GM19238 (cell line): ENCODE measurements around the gene SAMD14.

Experiments
- DNase-seq: peaks from one replicate; pipeline ENCODE4 v3.0.0; 2011; ENCODE audit warnings: low spot score; ENCODE audit not compliant: insufficient read length

The SAMD14 gene

DNA sequence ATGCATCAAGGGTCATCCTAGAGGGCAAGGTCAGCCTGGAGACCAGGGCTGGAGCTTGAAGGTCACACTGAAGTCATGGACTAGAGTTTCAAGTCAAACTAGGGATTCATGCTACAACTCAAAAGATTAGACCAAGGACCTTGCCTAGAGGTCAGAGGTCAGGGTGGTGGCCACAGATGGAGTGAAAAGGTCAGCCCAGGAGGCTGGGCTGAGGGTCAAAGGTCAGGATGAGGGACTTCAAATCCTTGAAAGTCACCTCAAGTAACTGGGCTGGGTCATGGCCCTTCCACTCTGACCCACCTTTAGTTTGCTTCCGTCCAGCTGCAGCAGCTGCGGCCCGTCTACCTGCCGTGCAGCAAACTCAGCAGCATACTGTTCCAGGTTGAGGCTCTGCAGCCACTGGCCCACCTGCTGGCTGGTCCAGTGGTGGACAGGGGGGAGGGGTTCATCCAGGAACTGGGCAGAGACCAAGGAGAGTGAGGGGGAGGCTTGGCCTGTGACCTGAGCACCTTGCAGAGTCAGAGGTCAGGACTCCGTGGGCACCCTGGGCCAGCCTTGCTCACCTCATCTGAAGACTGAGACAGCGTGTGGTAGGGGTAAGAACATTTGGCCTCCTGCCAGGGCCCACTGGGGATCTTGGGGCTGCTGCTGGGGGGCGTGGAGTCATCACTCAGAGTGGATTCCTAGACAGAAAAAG lies 16.2 kb downstream of the SAMD14 start:
- no peak for DNase-seq

DNA sequence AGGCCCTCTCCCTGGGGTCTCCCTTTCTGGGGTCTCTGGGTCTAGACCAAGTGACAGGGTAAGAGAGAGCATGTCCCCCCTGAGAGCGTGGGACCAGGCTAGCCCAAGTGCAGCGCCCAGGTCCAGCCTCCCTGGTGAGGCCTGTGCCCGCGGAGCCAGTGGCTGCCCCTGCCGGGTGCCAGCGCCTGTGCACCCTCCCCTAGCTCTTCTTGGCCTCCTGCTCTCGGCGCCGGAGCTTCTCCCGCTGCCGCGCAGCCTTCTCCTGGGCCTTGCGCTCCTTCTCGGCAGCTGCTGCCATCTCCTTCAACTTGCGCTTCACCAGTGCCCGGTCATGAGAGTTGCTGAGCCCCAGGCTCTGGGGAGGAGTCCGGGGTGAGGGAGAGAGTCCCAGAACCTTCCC lies 17.3 kb downstream of the SAMD14 start:
- DNase-seq, result no peak

DNA sequence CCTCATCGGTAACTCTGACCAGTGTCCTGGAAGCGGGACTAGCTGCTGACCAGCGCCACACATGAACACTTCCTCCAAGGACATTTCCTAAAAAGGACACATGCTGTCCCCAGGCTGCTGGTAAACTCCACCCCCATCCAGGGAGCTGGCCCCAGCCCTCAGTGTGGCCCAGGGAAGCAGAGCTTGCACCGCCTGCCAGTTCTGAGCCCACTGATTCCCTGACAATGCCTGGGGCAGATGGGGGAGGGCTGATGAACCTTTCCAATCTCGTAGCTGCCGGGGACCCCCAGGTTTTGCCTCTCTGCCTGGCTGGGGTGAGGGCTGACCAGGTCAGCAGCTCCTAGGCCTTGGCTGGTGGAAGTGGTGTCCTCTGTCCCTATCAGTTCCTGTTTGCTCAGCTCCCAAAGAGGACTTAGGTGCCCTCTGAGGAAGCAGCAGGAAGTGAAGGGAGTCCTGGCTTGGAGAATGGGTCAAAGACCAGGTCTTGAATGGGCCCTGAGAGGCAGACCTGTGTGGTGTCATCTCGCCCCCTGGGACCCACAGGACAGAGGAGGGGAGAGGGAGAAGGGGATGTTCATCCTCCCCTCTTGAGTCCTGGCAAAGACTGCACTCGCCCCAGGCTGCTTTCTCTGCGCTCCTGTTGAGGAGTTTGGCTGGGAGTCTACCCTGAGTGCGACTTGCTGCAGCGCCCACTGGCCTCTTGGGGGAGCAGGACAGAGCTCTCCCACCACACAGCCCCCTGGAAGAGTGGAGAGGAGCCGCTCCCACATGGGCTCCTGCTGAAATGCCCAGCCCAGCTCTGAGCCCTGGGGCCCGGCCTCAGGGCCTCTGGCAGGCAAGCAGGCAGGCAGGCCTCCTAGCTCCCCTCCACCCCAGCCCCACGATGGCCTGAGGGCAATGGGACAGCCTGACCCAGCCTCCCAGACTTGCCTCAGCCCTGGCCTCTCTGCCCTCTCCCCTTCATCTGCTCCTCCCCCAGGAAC lies 18.0 kb downstream of the SAMD14 start:
- no peak for DNase-seq

DNA sequence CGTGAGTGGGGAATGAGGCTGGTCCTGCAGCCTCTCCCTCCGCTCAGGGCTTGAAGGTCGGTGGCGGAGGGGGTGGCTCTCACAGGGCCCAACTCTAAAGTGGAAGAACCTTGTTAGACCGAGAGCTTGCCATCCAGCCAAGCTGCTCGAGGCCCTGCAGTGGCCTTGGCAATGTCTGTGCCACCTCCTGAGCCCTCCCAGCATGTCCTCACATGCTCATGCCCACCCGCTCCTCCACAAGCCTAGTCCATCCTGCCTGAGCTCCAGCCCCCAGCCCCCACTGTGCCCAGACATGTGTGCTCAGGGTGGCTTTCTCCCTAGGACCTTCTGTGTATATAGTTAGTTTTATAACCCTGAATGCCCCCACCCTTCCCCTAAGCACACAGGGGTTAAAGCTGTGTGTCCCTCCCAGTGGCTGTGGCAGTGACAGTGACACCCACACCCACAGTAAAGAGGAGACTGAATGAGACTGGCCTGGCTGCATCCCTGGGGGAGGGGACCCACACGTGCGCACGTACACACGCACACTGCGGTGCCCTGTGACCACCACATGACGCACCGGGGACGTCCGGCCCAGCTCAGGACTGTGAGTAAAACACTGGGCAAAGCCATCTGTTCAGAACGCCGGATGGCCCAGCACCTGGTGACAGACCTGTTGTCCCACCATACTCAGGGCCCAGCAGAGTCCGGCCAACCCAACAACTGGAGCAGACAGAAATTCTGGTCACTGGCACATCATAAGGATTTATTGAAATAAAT lies 19.2 kb downstream of the SAMD14 start:
- no peak for DNase-seq

DNA sequence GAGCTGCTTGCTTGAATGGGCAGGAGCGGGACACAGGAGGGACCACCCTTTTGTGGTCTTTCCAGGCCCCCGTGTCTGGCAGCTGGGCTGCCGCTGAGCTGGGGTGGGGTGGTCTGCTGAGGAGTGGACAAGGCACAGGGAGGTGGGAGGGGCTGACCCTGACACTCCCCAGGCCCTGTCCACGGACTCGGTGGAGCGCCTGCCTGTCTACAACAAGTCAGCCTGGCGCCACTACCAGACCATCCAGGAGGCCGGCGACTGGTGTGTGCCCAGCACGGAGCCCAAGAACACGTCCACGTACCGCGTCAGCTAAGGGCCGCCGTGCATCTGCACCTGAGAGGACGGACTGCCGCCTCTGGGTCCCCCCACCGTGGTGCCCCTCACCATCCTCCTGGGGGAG lies 20.2 kb downstream of the SAMD14 start:
- DNase-seq, result no peak

DNA sequence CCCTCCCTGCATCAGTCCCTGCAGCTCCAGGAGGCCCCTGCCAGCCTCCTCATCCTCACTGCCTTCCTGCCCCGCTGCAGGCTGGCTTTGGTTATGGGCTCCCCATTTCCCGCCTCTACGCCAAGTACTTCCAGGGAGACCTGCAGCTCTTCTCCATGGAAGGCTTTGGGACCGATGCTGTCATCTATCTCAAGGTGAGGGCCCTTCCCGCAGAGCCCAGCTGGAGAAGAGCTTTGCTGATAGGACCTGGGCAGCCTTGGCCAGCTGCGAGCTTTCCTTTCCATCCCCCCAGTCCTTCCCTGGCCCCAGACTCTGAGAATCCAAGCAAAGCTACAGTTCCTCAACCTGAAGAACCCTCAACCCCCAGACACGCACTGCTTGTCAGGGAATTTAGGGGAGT lies 20.8 kb downstream of the SAMD14 start:
- DNase-seq, result no peak

DNA sequence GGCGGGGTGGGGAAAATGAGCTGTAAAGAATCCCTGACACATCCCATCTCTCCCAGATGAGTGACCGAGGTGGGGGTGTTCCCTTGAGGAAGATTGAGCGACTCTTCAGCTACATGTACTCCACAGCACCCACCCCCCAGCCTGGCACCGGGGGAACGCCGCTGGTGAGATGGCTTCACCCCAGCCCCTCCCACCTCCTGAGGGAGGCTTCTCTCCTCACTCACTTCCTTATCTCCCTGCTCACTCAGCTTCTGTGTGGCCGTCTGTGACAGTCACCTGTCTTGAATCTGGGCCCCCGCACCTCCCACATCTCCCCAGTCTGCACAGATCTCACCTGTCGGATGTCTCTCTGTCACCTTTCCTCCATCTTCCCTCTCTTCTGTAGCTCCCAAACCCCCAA lies 21.4 kb downstream of the SAMD14 start:
- no peak for DNase-seq

DNA sequence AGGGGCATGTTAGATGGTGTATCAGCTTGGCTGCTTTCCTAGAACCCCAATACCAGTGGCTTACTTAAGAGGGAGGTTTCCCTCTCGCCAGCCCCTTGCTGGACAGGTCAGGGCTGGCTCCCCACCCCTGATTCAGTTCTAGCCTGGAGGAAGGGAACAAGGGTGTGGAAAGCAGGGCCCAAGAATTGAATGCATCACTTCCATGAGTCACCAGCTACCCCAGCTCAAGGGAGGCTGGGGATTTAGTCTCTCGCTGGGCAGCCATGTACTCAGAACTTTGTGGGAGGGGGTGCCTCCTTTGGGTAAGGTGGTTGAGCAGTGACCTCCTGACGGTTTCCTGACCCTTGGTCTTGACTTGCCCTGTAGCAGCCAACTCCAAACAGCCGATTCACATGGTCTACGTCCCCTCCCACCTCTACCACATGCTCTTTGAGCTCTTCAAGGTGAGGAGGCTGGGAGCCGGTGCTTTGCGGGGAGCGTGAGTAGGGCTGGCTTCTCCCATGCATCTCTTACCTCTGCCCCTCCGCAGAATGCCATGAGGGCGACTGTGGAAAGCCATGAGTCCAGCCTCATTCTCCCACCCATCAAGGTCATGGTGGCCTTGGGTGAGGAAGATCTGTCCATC lies 22.1 kb downstream of the SAMD14 start:
- no peak for DNase-seq

DNA sequence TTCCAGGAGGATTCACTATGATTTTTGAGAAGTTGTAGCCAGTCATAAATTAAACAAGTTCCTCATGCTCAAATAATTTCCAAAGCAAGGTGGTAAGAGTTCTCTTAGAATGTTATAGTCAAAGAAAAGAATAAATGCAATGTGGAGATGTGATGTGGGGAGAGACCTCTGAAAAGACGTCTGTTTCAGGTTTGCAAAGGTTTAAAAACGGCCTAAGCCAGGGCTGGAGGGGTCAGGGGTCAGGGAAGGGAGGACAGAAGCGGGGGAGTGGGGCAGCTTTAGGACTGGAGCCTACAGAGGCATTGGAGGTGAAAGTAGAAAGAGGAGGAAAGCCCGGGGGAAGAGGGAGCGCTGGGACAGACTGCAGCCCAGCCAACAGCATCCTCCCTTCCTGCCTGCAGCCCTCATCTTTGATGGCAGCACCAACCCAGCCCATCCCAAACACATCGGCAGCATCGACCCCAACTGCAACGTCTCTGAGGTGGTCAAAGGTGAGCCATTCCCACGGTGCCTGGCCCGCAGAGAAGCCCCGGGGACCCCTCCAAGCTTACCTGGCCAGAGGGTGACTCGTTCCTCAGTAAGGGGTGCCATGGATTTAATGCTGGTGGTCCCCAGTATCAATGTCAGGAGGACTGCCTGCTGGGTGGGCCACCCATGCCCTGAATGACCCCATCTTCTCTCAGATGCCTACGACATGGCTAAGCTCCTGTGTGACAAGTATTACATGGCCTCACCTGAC lies 23.4 kb downstream of the SAMD14 start:
- DNase-seq, result no peak

DNA sequence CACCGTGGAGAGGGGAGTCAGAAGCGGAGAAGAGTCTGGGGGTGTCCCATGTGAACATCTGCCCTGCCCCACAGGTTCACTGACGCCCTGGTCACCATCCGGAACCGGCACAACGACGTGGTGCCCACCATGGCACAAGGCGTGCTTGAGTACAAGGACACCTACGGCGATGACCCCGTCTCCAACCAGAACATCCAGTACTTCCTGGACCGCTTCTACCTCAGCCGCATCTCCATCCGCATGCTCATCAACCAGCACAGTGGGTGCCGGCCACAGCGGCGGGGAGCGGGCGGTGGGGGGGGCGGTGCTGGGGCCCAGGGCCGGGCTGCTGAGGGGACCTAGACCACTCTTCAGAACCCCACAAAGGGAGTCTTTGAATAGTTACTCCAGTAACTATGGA lies 24.1 kb downstream of the SAMD14 start:
- no peak for DNase-seq

DNA sequence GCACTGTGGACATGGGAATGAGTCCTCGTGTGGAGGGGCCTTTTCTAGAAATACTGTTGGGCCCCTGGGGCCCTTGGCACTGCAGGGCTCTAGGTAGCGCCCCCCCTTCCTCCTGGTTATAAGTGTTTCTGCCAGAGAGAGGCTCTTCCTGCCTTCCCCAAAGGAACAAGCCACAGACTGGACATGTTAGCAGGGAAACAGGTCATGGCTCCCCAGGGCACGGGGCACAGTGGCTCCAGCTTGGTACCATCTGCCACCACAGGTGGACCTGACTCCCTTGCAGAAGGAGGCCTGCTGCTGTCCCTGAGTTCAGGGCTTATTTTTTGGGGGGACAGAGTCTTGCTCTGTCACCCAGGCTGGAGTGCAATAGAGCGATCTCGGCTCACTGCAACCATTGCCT lies 26.0 kb downstream of the SAMD14 start:
- DNase-seq, result no peak

DNA sequence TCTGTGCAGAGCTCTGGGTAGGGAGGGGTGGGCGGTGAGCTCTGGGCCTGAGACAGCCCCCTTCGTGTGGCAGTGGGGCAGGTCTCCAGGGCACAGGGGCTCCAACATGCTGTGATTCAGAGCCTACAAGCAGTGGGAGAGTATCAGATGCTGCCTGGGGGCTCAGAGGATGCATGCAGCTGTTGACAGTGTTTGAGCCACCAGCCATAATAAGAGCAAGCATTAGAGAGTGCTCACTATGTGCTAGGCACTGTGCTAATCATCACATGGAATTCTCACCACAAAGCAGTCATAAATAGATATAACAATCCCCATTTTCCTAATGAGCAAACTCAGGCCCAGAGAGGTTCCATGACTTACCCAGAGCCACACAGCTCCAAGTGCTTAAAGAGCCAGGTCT lies 26.7 kb downstream of the SAMD14 start:
- no peak for DNase-seq

DNA sequence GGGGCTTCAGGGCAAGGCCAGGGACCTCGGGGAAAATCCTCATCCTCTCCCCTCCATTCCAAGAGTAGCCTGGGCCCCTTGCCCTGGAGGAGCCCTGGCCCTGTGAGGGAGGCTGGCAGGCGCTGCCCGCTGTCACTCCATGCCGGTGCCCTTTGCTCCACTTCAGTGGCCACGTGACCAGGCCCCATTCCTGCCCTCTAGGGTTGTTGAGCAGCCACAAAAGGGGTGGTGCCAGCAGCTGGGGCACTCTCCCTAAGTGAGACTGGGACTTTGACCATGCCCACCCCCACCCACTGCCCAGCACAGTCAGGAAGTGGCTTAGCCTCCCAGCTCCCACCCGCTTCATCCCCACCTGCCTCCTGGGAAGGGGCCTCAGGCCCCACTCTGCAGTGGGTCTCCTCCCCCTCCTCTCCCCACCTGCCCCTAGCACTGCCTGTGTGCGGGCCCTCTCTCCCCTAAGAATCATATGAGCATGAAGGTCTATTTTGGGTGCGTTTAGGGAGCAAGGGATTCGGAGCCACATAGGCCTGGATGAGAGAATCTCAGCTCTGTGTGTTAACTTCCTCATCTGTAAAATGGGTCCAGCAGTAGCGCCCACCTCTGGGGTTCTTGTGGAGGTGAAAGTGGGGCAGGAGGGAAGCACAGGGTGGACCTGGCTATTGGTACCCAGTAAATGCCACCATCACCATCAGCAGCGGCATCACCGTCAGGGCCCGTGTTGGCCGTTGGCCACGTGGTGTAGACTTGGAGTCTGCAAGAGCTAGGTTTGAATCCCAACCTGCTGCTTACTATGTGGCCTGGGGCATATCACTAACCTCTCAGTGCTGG lies 27.6 kb downstream of the SAMD14 start:
- no peak for DNase-seq

DNA sequence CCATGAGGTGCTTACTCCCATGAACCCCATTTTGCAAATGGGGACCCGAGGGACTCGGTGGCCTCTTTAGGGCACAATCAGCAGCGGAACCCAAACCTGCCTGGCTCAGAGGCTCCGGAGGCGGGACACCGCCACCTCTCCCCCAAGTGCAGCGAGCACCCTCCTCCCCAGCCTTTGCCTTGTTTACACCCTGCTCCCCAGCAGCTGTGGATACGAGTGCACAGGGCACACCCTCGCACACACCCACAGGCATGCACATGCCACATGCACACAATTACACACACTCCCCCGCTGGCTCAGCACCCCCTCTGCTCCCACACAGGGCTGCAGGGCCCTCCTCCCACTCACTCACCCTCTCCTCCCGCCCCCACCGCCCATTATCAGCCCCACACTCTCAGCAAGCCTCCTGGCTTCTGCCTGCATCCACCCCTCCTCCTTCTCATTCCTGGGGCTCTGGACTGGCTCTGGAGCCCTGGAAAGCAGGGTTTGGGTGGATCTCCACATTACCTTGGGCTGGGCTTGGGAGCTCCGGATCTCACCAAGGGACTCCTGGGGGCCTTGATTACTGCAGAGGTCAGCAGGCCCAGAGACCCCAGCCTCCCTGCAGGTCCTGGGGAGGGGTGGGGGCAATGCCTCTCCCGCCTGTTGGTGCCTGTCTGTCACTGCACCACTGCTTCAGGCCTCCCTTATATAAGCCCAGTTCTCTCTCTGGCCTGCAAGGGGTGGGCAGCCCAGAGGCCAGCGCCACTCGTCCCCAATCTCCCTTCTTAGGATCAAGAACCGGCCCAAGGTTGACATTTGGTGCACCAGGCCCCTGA lies 28.4 kb downstream of the SAMD14 start:
- DNase-seq, result no peak

DNA sequence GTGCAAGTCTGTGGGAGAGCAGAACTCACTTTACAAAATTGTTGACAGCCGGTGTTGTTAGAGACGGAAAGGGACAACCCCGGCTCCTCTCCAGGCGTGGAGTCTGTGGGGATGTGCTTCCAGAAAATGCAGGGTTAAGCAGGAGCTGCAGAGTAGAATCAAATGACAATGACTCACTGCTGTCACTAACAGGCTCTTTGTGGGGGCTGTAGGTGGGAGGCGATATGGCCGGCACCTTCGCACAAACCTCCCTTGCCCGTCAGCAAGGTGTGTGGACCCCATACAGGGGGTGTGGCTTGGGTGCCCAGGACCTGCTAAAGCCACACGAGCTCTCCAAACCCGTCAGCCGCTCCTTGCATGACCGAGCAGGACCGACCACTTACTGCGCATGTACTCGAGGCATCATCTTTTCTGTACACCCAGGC lies 29.0 kb downstream of the SAMD14 start:
- DNase-seq, result no peak

DNA sequence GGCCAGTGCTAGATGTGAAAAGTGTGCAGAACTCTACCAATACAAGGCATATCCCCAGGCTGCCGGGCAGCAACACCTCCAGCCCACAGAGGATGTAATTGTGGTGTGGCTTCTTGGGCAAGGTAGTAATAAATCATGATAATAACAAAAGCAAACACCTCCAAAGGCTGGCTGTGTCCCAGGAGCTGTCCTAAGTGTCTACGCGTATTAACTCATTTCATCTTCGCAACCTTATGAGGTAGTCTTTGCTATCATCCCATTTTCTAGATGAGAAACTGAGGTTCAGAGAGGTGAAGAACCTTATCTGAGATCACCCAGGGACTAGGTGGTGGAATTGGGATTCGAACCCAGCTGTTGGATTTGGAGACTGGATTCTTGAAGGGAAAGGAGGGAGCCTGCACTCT lies 29.5 kb downstream of the SAMD14 start:
- DNase-seq, result no peak

DNA sequence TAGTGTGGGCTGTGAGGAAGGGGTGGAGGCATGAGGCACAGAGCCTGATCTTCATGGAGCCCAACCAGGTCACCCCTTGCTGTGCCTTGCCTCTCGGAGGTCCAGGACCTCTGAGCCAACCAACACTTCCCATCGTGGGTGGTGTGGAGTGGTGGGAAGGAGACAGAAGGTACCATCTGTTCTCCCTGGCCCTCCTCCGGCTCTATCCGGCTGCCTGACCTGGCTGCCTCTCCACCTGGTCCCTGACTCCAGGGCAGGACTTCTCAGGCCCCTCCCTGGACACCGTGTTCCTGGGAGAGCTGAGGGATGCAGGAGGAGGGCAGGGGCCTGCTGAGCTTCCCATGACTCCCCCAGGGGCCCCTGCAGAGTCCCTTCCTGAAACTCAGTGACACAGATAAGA lies 31.0 kb downstream of the SAMD14 start:
- no peak for DNase-seq

DNA sequence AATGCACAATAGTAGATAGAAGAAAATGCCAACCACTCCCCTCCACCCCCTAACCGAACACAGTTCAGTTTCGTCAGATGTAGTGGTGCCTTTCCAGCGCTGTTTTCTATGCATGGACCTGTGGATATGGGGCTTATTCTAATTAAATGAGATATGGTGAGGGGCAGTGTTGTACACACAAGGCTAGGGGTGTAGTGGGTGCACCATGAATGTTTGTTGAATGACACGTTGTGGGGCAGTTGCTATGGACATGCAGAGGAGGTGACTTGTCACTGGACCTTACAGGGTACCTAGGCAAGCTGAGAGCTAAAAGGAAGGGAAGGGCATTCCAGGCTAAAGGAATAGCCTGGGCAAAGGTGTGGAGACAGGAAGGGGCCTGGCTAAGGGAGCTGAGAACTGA lies 31.4 kb downstream of the SAMD14 start:
- DNase-seq, result no peak

DNA sequence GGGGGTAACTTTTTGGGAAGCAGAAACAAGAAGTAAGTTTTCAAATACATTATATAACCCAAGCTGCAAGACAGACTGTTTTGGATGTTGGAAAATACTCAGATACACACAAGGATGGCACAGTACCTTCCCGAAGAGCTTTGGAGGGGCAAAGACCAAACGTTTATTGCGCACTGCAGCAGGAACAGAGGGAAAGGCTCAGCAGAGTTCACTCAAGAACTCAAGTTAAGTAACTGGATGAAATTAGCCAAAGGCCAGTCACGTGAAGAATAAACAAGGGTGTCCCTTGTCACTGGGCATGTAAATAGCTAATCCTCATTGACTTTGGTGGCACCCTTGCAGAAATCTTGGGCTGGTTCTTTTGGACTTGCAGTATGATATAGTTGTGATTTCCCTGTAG lies 32.0 kb downstream of the SAMD14 start:
- no peak for DNase-seq
